ENCODE data around the gene AP4B1.

DNA sequence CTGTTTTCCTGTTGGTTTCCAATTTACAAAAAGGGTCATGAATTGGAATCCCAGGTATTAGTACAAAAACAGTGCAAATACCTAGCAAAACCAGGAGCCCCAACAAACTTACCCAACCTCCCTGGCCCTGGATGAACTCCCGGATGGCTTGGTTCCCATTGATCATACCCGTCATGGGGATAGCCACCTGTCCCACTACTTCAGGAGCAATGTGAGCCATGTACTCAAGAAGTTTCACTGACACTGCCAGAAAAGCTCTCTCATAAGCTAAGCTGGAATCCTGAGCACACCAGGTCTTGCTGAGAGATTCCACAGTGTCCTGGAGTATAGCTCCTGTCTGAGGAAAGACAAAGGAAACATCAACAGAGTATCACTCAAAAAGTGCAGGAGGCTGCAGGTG is 22.9 kb downstream of the AP4B1 start:
- TF ChIP-seq EZH2 (IDR thresholded peaks at IDR 0.05; ENCODE audit: borderline replicate concordance, low read length), result no peak
- TF ChIP-seq, protein P1, sequence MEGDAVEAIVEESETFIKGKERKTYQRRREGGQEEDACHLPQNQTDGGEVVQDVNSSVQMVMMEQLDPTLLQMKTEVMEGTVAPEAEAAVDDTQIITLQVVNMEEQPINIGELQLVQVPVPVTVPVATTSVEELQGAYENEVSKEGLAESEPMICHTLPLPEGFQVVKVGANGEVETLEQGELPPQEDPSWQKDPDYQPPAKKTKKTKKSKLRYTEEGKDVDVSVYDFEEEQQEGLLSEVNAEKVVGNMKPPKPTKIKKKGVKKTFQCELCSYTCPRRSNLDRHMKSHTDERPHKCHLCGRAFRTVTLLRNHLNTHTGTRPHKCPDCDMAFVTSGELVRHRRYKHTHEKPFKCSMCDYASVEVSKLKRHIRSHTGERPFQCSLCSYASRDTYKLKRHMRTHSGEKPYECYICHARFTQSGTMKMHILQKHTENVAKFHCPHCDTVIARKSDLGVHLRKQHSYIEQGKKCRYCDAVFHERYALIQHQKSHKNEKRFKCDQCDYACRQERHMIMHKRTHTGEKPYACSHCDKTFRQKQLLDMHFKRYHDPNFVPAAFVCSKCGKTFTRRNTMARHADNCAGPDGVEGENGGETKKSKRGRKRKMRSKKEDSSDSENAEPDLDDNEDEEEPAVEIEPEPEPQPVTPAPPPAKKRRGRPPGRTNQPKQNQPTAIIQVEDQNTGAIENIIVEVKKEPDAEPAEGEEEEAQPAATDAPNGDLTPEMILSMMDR (IDR thresholded peaks at IDR 0.05; ENCODE audit: low read length), result no peak
